Ovary (tissue), 9 donors: ENCODE results near the gene COMMD3. TPM values are rescaled to one million over a fixed set of nuclear protein-coding genes. Genes with fewer than 3 reads are reported as not detected.

Experiments
- DNase-seq, 5 donors: peaks; one replicate each; pipeline ENCODE4 v3.0.0-alpha.2; 2019 to 2020
- H3K27ac ChIP-seq, 2 donors: fragments of 200-600 bp; one replicate each; pipeline versions ENCODE4 v1.5.1 to v1.8.0; 2019 to 2022
- H3K27me3 ChIP-seq: fragments of 200-600 bp; one replicate; pipeline ENCODE4 v1.8.0; 2022
- H3K36me3 ChIP-seq: fragments of 200-600 bp; sonication (generic); one replicate; pipeline ENCODE4 v1.5.1; 2019
- H3K4me1 ChIP-seq: one replicate; pipeline ENCODE4 v1.8.1; 2013; ENCODE audit warnings: mild to moderate bottlenecking, moderate library complexity; ENCODE audit not compliant: insufficient read depth
- H3K4me3 ChIP-seq: fragments of 200-600 bp; sonication (generic); one replicate; pipeline ENCODE4 v1.5.1; 2017
- H3K9me3 ChIP-seq, 2 donors: fragments of 200-600 bp in 1 of 2; sonication (generic) in 1 of 2; one replicate each; pipeline versions ENCODE4 v1.5.1 to v1.8.1; 2013 to 2019; ENCODE audit warnings: mild to moderate bottlenecking in 1 of 2, moderate library complexity in 1 of 2
- CTCF ChIP-seq, 3 donors: fragments of 450-650 bp in 2 of 3; fragments of 200-600 bp in 1 of 3; IDR thresholded peaks; one replicate each; pipeline versions ENCODE4 v1.5.1 to v1.8.0; 2016 to 2022; ENCODE audit warnings: antibody characterized with exemption in 3 of 3, mild to moderate bottlenecking in 1 of 3
- EP300 ChIP-seq: sonication (generic); formaldehyde crosslinking; IDR thresholded peaks from one replicate; pipeline ENCODE4 v1.6.1; 2017; ENCODE audit warnings: antibody characterized with exemption
- POLR2A ChIP-seq: fragments of 450-650 bp; IDR thresholded peaks from one replicate; pipeline ENCODE4 v1.6.1; 2017; ENCODE audit warnings: antibody characterized with exemption, mild to moderate bottlenecking, moderate library complexity
- WGBS, 3 donors: extraction: QIAGEN DNeasy Blood & Tissue Kit in 1 of 3; methylation state at CpG; one replicate each; pipeline versions ENCODE4 v1.1.5 to v1.1.7; 2013 to 2017; 5-methylcytosine and 5-hydroxymethylcytosine counted together
- intact Hi-C, 4 donors: fragments of 100-400 bp; cut with DNase I; formaldehyde crosslinking; loops; one replicate each; pipeline versions ENCODE4 v1.11.0 to v1.15.1; 2022 to 2023
- polyA plus RNA-seq, 2 donors: library from polyadenylated mRNA; stranded (reverse); fragments of 200-250 nt in 1 of 2; fragments of 350-450 nt in 1 of 2; fragmentation: Illumina TruSeq in 1 of 2; extraction: RNeasy Lipid Tissue Mini Kit (QIAGEN cat#74804) in 1 of 2; gene quantifications; one replicate each; pipeline ENCODE4 v1.2.3, GENCODE V29; 2013 to 2014
- total RNA-seq, 7 donors: library from RNA; depleted of rRNA in 2 of 7; stranded (reverse); fragments of >200 nt in 2 of 7; fragmentation: NEBNext Ultra II Directional in 3 of 7; extraction: Animal tissue kit (Norgen Biotek cat#: 25700) in 3 of 7; gene quantifications; one replicate each; pipeline versions ENCODE4 v1.1.0 to v1.2.4, GENCODE V29; 2016 to 2023
- donor health status: DM: no; HTN: no; CAD: no; lungs with moderate emphysema.
- donor health status: DM: no; HTN: no; CAD: no.
- donor health status: Bipolar disorder and iron deficiency.
- donor health status: DM: yes; HTN: yes; CAD: no.
- donor health status: DM: no; HTN: no; CAD: no.
- donor health status: DM: yes; HTN: yes; CAD: no.

COMMD3 gene
- total and polyA plus RNA-seq, 9 donors = 18.8 to 54.5 (median 39.7) TPM

DNA sequence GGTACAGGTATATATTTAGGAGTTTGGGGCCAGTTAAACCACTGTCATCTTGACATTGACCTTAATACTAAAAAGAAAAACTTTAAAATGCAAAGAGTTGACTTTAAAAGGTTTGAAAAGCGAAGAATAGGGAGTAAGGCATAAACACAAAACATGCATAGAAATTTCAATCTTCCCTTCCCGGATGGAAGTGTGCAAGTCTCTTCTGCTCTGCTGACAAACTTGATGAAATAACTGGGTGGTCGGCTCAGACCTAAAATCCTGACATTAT, 25.7 kb downstream of the COMMD3 start:
- no peak for TF ChIP-seq CTCF (IDR thresholded peaks at IDR 0.05)
- TF ChIP-seq EP300 = no peak
- TF ChIP-seq POLR2A = no peak
- peaks cover 1% of the 10 kb centered on the region for H3K4me1 ChIP-seq
- H3K36me3 ChIP-seq = no peaks in the 10 kb centered on the region
- intact Hi-C loops = loop anchor here in 2 of 4 donors (5.0 to 10.0 kb wide), 2 partner anchors 90 to 93 kb away; no protein-coding TSS in a partner anchor
- no peaks in the 10 kb centered on the region for H3K9me3 ChIP-seq
- no peak for DNase-seq
- 41 to 54% (median 48%) methylated on average over 3 of the region's 3 CpGs for WGBS, 3 donors
- H3K27ac ChIP-seq = no peak overlapping the region
- H3K27me3 ChIP-seq = peaks cover 8% of the 10 kb centered on the region
- H3K4me3 ChIP-seq = no peak overlapping the region

- H3K27me3 ChIP-seq = peaks cover 5% of the 10 kb centered on the region
- no peak overlapping the region for H3K27ac ChIP-seq
- no peaks in the 10 kb centered on the region for H3K36me3 ChIP-seq
- H3K9me3 ChIP-seq = no peaks in the 10 kb centered on the region
- intact Hi-C loops = loop anchor here in 2 of 4 donors (5.0 to 10.0 kb wide), 2 partner anchors 90 to 92 kb away; no protein-coding TSS in a partner anchor
- H3K4me1 ChIP-seq = peaks cover 1% of the 10 kb centered on the region
- no peak overlapping the region for H3K4me3 ChIP-seq
- no peak for TF ChIP-seq POLR2A
- TF ChIP-seq EP300 = no peak
- TF ChIP-seq CTCF (IDR thresholded peaks at IDR 0.05) = no peak
- WGBS, 3 donors = 36 to 49% (median 47%) methylated on average over 3 of the region's 3 CpGs
- no peak for DNase-seq
Observed at GRCh38 chr10:22342421-22342820, 26.2 kb downstream of the COMMD3 start.

DNA sequence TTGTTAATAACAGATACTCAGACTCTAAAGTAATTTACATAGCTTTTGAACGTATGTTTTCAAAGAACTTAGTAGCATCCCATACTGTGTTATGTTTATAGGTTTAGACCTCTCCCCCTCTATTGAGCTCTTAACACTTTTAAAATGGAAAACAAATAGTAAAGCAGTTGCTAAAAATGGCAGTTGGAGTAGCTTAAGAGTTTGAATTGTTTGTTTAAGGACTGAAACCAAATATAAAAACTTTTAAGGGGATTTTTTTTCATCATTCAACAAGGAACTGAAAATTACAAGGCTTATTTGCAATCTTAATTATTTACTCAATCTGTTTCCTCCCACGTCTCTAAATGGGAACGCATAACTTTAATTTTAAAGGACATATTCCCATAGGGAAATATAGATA, 27.5 kb downstream of the COMMD3 start:
- no peak for DNase-seq
- TF ChIP-seq EP300 (no peak), POLR2A (no peak), CTCF (IDR thresholded peaks at IDR 0.05) (no peak)
- no peaks in the 10 kb centered on the region for H3K27me3 ChIP-seq
- intact Hi-C loops = loop anchor here in 2 of 4 donors (5.0 to 10.0 kb wide), 2 partner anchors 91 kb away; no protein-coding TSS in a partner anchor
- no peaks in the 10 kb centered on the region for H3K36me3 ChIP-seq
- no peak overlapping the region for H3K4me3 ChIP-seq
- H3K4me1 ChIP-seq = peaks cover 1% of the 10 kb centered on the region
- no peaks in the 10 kb centered on the region for H3K9me3 ChIP-seq
- no peak overlapping the region for H3K27ac ChIP-seq
- 12 to 17% (median 14%) methylated on average over 3 of the region's 3 CpGs for WGBS, 3 donors

GRCh38 chr10:22344249-22344648, 28.1 kb downstream of the COMMD3 start:
- Histone ChIP-seq H3K9me3 (no peaks in the 10 kb centered on the region), H3K27ac (no peak overlapping the region), H3K36me3 (no peaks in the 10 kb centered on the region), H3K27me3 (no peaks in the 10 kb centered on the region), H3K4me3 (no peak overlapping the region), H3K4me1 (peaks cover 1% of the 10 kb centered on the region)
- 31 to 48% (median 40%) methylated on average over 1 of the region's 1 CpG for WGBS, 3 donors
- no peak for TF ChIP-seq CTCF (IDR thresholded peaks at IDR 0.05)
- TF ChIP-seq POLR2A = no peak
- TF ChIP-seq EP300 = no peak
- intact Hi-C loops = loop anchor here in 2 of 4 donors (5.0 to 10.0 kb wide), 2 partner anchors 91 to 92 kb away; no protein-coding TSS in a partner anchor
- no peak for DNase-seq
